HepG2 (cell line): ENCODE data around the gene TRIM5. TPM values are rescaled to one million over a fixed set of nuclear protein-coding genes. Genes with fewer than 3 reads are reported as not detected.
"Not testable (repeated sequence)": the region's sequence is repeated elsewhere in the genome, so short reads cannot be mapped to it uniquely, and the experiment has no call there.

Experiments used
- ATAC-seq: fragments of 200-7000 bp; cut with Tn5 transposase; 3 replicates; pipeline ENCODE4 v1.9.1; 2020; ENCODE audit warnings: mild to moderate bottlenecking, moderate library complexity
- BruUV-seq: library from RNA; stranded (reverse); fragments of 400-500 nt; replicated peaks from 2 replicates; lab custom pipeline; 2021; lab: Mats Ljungman, UMichigan
- CTCF ChIA-PET: fragments of 300-600 bp; formaldehyde crosslinking; extraction: SDS; loops from one replicate; lab custom pipeline; 2021; ENCODE audit warnings: low total read pairs, inconsistent platforms, low intra/inter-chr PET ratio; lab: Yijun Ruan, JAX
- POLR2A ChIA-PET: fragments of 350-600 bp; sonication (Branson Sonifier 250); formaldehyde crosslinking; loops from one replicate; lab custom pipeline; 2020; ENCODE audit warnings: antibody characterized with exemption, inconsistent platforms; lab: Yijun Ruan, JAX
- DNase-seq: peaks from one replicate; pipeline ENCODE4 v3.0.0-alpha.2; 2015; ENCODE audit warnings: low spot score
- FAIRE-seq: peaks from 3 replicates; lab custom pipeline; 2011; peaks lifted over from hg19 to GRCh38; lab: Jason Lieb, UNC
- H2AFZ ChIP-seq: one replicate; pipeline ENCODE4 v1.6.1; 2011; ENCODE audit warnings: low read length, inconsistent platforms
- H3K27ac ChIP-seq: fragments of 300-600 bp; 3 replicates; pipeline ENCODE4 v1.8.0; 2011; ENCODE audit warnings: mixed run types, mild to moderate bottlenecking, mixed read lengths, low read length, inconsistent platforms; ENCODE audit not compliant: insufficient read depth; ENCODE audit errors: extremely low read length
- H3K27me3 ChIP-seq, 2 experiments: fragments of 200-600 bp in 1 of 2; 2 replicates in 1 of 2; 3 replicates in 1 of 2; pipeline versions ENCODE4 v1.6.0 to v1.8.0; 2011; ENCODE audit warnings: low read length in 2 of 2, mild to moderate bottlenecking in 2 of 2, moderate library complexity in 2 of 2, inconsistent platforms in 1 of 2; ENCODE audit not compliant: insufficient read depth in 2 of 2, control insufficient read depth in 1 of 2
- H3K36me3 ChIP-seq, 2 experiments: fragments of 200-600 bp in 1 of 2; replicated peaks in 1 of 2; 2 replicates in 1 of 2; 3 replicates in 1 of 2; pipeline versions ENCODE4 v1.5.1 to v1.8.0; 2011; ENCODE audit warnings: low read length in 2 of 2, inconsistent platforms in 1 of 2; ENCODE audit not compliant: insufficient read depth in 2 of 2, control insufficient read depth in 1 of 2
- H3K4me1 ChIP-seq: 2 replicates; pipeline ENCODE4 v1.5.1; 2012; ENCODE audit warnings: low read length, inconsistent platforms; ENCODE audit not compliant: insufficient read depth
- H3K4me2 ChIP-seq: 2 replicates; pipeline ENCODE4 v1.6.0; 2011; ENCODE audit warnings: low read depth, low read length, inconsistent platforms
- H3K4me3 ChIP-seq, 3 experiments: fragments of 200-600 bp in 1 of 3; sonication (generic), shearing (Covaris generic) in 1 of 3; replicated peaks in 1 of 3; 2 replicates each; pipeline ENCODE4 v1.5.1; 2011 to 2016; ENCODE audit warnings: low read length in 3 of 3, inconsistent platforms in 2 of 3, low read depth in 2 of 3, mild to moderate bottlenecking in 2 of 3, control low read depth in 1 of 3, mixed read lengths in 1 of 3; ENCODE audit not compliant: insufficient read depth in 1 of 3
- H3K79me2 ChIP-seq: one replicate; pipeline ENCODE4 v1.6.1; 2011; ENCODE audit warnings: low read length, inconsistent platforms; ENCODE audit not compliant: insufficient read depth
- H3K9ac ChIP-seq: 2 replicates; pipeline ENCODE4 v1.6.0; 2011; ENCODE audit warnings: mild to moderate bottlenecking, low read depth, low read length, inconsistent platforms; ENCODE audit not compliant: insufficient read depth
- H3K9me3 ChIP-seq: 2 replicates; pipeline ENCODE4 v1.5.1; 2012; ENCODE audit warnings: mild to moderate bottlenecking, low read length
- H4K20me1 ChIP-seq: 2 replicates; pipeline ENCODE4 v1.6.0; 2011; ENCODE audit warnings: inconsistent platforms, mild to moderate bottlenecking, low read length, moderate library complexity; ENCODE audit not compliant: insufficient read depth
- MTA3 ChIP-seq: sonication (generic); formaldehyde crosslinking; IDR thresholded peaks from 2 replicates; pipeline ENCODE4 v1.4.0; 2020; ENCODE audit warnings: missing genetic modification reagents
- SNAPC2 ChIP-seq: sonication (generic); formaldehyde crosslinking; IDR thresholded peaks from 2 replicates; pipeline ENCODE4 v1.8.1; 2022; ENCODE audit warnings: mild to moderate bottlenecking, missing genetic modification reagents
- ZNF747 ChIP-seq: sonication (generic); formaldehyde crosslinking; IDR thresholded peaks from 2 replicates; pipeline ENCODE4 v1.8.1; 2023; ENCODE audit warnings: missing genetic modification reagents, mild to moderate bottlenecking, borderline replicate concordance
- WGBS: methylation state at CpG from one replicate; pipeline ENCODE4 v1.1.6; 2017; ENCODE audit warnings: low lambda C conversion rate; 5-methylcytosine and 5-hydroxymethylcytosine counted together
- in situ Hi-C: cut with HindIII; loops from 2 replicates; pipeline ENCODE4 v1.10.0; 2017; ENCODE audit warnings: low pct_unique_long_range_greater_than_20kb; ENCODE audit not compliant: extremely low pct_ligation_motif_present
- intact Hi-C: fragments of 100-400 bp; cut with micrococcal nuclease; formaldehyde crosslinking; loops from one replicate; pipeline ENCODE4 v1.10.0; 2022; ENCODE audit not compliant: unreplicated experiment
- polyA plus RNA-seq, 8 experiments: library from polyadenylated mRNA; depleted of rRNA in 3 of 8; stranded (reverse) in 7 of 8; unstranded in 1 of 8; fragments of >200 nt; fragmentation: Illumina TruSeq in 4 of 8; extraction: Trizol in 4 of 8; gene quantifications; 2 replicates each; pipeline versions ENCODE4 v1.2.1 to v1.2.3, GENCODE V29; 2011 to 2016; ENCODE audit warnings: low read depth in 4 of 8, missing spikeins in 1 of 8, mixed read lengths in 1 of 8; ENCODE audit not compliant: insufficient read depth in 1 of 8
- total RNA-seq, 5 experiments: library from RNA; depleted of rRNA; stranded (reverse); fragments of >200 nt; fragmentation: Illumina TruSeq; extraction: Trizol; gene quantifications; 2 replicates each; pipeline ENCODE4 v1.2.3, GENCODE V29; 2016; ENCODE audit warnings: low read depth in 1 of 5
- TF ChIP-seq, protein P1 (sequence below): sonication (generic); formaldehyde crosslinking; IDR thresholded peaks from 2 replicates; pipeline ENCODE4 v1.5.1; 2020; ENCODE audit warnings: missing genetic modification reagents, mild to moderate bottlenecking, borderline replicate concordance
- TF ChIP-seq, protein P2 (sequence below): sonication (generic); formaldehyde crosslinking; IDR thresholded peaks from 2 replicates; pipeline ENCODE4 v1.5.0; 2020; ENCODE audit warnings: mild to moderate bottlenecking, missing genetic modification reagents
- TF ChIP-seq, protein P3 (sequence below): sonication (generic); formaldehyde crosslinking; conservative IDR thresholded peaks from 2 replicates; pipeline ENCODE4 v1.8.0; 2022; ENCODE audit warnings: low read depth, missing genetic modification reagents

The TRIM5 gene
- total and polyA plus RNA-seq, 2 of the 13 experiments (the other 11 are each of a cell fraction or from before 2014, with no cell fraction given): 7.8 to 13.1 TPM

DNA sequence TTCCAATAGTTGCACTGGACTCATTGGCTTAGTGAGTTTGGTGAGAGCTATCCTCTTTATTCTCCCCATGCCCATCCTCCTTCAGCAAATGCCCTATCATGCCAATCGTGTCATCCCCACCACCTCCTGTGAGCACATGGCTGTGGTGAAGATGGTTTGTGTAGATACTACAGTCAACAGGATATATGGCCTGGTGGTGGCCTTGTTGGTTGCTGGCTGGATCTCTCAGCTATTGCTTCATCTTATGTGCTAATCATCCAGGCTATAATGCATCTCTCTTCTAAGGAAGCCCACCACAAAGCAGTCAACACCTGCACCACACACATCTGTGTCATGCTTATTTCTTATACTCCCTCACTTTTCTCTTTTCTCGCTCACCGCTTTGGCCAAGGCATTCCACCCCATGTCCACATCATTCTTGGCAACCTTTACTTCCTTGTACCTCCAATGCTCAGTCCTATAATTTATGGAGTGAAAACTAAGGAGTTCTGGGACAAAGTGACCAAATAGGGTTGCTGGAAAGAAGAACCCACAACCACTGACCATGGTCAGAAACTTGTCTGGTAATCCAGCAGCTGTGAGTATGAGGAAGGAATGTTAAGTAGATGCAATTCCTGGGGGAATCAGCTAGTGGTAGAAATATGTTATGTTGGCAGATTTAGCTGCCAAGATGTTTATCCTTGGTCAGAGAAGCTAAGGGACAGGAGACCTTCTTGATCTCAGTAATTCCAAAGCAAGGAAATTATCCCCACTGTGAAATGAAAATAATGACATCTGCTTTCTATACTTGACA is 35.0 kb upstream of the TRIM5 start (continued):
- TF ChIP-seq, protein P1, sequence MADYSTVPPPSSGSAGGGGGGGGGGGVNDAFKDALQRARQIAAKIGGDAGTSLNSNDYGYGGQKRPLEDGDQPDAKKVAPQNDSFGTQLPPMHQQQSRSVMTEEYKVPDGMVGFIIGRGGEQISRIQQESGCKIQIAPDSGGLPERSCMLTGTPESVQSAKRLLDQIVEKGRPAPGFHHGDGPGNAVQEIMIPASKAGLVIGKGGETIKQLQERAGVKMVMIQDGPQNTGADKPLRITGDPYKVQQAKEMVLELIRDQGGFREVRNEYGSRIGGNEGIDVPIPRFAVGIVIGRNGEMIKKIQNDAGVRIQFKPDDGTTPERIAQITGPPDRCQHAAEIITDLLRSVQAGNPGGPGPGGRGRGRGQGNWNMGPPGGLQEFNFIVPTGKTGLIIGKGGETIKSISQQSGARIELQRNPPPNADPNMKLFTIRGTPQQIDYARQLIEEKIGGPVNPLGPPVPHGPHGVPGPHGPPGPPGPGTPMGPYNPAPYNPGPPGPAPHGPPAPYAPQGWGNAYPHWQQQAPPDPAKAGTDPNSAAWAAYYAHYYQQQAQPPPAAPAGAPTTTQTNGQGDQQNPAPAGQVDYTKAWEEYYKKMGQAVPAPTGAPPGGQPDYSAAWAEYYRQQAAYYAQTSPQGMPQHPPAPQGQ (CRISPR knock-in tag): no peak
- TF ChIP-seq SNAPC2 (CRISPR knock-in tag) (no peak), MTA3 (CRISPR knock-in tag) (no peak), ZNF747 (CRISPR knock-in tag) (no peak)
- TF ChIP-seq, protein P2, sequence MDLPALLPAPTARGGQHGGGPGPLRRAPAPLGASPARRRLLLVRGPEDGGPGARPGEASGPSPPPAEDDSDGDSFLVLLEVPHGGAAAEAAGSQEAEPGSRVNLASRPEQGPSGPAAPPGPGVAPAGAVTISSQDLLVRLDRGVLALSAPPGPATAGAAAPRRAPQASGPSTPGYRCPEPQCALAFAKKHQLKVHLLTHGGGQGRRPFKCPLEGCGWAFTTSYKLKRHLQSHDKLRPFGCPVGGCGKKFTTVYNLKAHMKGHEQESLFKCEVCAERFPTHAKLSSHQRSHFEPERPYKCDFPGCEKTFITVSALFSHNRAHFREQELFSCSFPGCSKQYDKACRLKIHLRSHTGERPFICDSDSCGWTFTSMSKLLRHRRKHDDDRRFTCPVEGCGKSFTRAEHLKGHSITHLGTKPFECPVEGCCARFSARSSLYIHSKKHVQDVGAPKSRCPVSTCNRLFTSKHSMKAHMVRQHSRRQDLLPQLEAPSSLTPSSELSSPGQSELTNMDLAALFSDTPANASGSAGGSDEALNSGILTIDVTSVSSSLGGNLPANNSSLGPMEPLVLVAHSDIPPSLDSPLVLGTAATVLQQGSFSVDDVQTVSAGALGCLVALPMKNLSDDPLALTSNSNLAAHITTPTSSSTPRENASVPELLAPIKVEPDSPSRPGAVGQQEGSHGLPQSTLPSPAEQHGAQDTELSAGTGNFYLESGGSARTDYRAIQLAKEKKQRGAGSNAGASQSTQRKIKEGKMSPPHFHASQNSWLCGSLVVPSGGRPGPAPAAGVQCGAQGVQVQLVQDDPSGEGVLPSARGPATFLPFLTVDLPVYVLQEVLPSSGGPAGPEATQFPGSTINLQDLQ: no peak
- TF ChIP-seq, protein P3, sequence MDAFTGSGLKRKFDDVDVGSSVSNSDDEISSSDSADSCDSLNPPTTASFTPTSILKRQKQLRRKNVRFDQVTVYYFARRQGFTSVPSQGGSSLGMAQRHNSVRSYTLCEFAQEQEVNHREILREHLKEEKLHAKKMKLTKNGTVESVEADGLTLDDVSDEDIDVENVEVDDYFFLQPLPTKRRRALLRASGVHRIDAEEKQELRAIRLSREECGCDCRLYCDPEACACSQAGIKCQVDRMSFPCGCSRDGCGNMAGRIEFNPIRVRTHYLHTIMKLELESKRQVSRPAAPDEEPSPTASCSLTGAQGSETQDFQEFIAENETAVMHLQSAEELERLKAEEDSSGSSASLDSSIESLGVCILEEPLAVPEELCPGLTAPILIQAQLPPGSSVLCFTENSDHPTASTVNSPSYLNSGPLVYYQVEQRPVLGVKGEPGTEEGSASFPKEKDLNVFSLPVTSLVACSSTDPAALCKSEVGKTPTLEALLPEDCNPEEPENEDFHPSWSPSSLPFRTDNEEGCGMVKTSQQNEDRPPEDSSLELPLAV (CRISPR knock-in tag): no peak
- TF ChIP-seq, all 625 proteins: peak for 0

DNA sequence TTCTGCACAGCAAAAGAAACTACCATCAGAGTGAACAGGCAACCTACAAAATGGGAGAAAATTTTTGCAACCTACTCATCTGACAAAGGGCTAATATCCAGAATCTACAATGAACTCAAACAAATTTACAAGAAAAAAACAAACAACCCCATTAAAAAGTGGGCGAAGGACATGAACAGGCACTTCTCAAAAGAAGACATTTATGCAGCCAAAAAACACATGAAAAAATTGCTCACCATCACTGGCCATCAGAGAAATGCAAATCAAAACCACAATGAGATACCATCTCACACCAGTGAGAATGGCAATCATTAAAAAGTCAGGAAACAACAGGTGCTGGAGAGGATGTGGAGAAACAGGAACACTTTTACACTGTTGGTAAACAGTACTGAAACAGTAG is 31.6 kb upstream of the TRIM5 start:
- H3K4me1 ChIP-seq, CTCF ChIA-PET, POLR2A ChIA-PET, H2AFZ ChIP-seq, DNase-seq, H4K20me1 ChIP-seq, H3K79me2 ChIP-seq, intact Hi-C loops, H3K36me3 ChIP-seq, H3K27ac ChIP-seq, H3K4me3 ChIP-seq, FAIRE-seq, H3K4me2 ChIP-seq, in situ Hi-C loops, BruUV-seq, H3K9me3 ChIP-seq, ATAC-seq, H3K9ac ChIP-seq, H3K27me3 ChIP-seq: not testable (repeated sequence)
- 0% methylated on average over 1 of the region's 1 CpG for WGBS
